Inferior parietal cortex (tissue), 1 donor: ENCODE measurements around the gene MAP7D3.
"Not testable (repeated sequence)": the region's sequence is repeated elsewhere in the genome, so short reads cannot be mapped to it uniquely, and the experiment has no call there.

ENCODE experiments used
- DNase-seq: peaks from one replicate; pipeline ENCODE4 v3.0.0-alpha.2; 2016; ENCODE audit errors: extremely low spot score

MAP7D3 gene

GRCh38 chrX:136251041-136251991 is at the start of gene MAP7D3:
Gene MAP7D3, minus strand, starts transcription at chrX:136251400. Its CDS starts 42 bp downstream, at chrX:136251358.
- DNase-seq, result no peak

GRCh38 chrX:136300721-136301120 is 49.5 kb upstream of the MAP7D3 start, which contains the start of gene ADGRG4:
Gene ADGRG4, plus strand, starts transcription at chrX:136300963. Its CDS starts 7,815 bp downstream, at chrX:136308778.
- not testable (repeated sequence) for DNase-seq

DNA sequence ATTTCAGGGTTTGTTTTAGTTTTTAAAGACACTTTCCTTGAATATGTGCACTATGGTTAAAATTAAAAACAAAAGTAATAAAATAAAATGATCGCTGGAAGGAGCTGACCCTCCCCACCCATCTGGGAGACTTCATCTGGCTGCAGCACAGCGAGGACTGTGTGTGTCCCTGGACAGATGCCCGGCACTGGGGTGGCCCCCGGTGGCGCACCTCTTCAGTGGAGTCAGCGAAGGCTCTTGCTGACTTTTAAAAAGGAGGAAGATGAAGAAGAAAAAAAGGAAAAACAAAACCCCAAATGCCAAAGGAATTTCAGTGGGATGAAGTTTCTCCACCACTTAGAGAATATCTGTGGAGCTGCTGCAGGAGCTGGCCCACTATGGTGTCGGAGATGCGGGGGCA is 44.2 kb upstream of the MAP7D3 start:
- no peak for DNase-seq

DNA sequence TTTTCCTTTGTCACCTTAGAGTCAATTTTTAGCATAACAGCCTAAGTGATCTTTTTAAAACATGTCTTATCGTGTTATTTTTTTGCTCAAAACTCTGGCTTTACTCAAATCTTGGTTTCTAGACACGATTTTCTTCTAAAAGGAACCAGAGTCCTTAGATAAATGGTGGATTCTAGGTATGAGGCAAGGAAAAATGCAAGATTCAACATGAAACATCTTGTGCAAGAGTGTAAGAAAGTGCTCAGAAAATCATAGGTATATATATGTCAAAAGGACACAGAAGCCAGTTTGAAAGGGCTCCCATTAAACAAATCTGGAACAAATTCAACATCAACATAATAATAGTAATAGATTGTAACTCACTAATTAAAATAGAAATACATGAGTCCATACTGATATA is 41.5 kb upstream of the MAP7D3 start:
- DNase-seq, result no peak

- no peak for DNase-seq
Measured at GRCh38 chrX:136291824-136292223, 40.6 kb upstream of the MAP7D3 start.

- not testable (repeated sequence) for DNase-seq
Measured at GRCh38 chrX:136286375-136286774, 35.2 kb upstream of the MAP7D3 start.

DNA sequence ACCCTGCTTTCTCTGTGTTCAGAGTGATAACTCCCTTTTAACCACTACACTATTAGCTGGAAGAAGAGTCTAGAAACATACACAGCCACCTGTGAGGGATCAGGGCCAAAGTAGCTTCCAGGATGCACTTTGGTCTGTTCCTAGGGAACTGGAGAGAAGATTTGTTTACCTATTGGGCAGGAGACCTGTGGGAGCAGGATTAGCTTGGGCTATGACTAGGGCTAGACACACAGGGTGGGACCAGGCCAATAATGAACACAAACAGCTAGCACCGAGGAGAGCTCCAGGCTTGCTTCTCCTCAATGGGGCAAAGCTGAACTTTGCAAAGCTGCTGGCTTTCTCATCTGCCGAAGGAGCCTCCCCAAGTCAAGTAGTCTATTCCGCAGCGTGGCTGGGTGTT is 24.4 kb upstream of the MAP7D3 start:
- no peak for DNase-seq

- DNase-seq, result no peak
Measured at GRCh38 chrX:136273986-136274385, 22.8 kb upstream of the MAP7D3 start.

DNA sequence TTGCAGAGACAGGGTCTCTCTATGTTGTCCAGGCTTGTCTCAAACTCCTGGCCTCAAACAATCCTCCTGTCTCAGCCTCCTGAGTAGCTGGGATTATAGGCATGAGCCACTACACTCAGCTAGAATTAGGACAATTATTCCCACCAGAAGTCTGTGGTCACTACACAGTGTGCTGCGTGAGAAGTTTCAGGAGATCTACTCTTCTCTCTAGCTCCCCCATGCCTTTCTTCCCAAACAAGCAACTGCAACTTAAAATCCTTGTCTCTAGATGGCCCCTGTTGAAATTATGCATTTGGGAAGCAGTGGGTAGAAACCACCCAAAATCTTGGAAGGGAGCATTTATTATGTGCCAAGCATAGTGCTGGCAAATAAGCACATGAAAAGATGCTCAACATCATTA is 21.1 kb upstream of the MAP7D3 start:
- DNase-seq, result no peak

- no peak for DNase-seq
Measured at GRCh38 chrX:136271300-136271699, 20.1 kb upstream of the MAP7D3 start.

GRCh38 chrX:136269921-136270320 is 18.7 kb upstream of the MAP7D3 start:
- DNase-seq, result no peak

- peak; percentile 55 for DNase-seq
Measured at GRCh38 chrX:136268051-136269048, 17.1 kb upstream of the MAP7D3 start.

DNA sequence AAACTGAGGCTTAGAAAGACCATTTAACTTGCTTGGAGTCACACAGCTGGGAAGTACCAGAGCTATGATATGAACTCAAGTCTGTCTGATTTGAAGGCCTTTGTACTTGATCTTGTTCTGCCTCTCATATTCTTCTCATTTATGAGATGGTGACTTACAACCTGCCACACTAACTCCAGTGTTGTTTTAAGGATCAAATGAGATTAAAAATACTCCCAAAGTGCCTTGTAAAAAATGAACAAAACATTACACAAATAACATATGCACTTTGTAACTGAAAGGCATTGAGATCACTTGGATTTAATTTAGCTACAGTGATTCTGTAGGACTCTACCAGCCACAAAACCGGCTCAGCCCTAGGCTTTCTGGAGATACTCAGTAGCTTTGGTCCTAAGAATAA is 15.6 kb upstream of the MAP7D3 start:
- no peak for DNase-seq

DNA sequence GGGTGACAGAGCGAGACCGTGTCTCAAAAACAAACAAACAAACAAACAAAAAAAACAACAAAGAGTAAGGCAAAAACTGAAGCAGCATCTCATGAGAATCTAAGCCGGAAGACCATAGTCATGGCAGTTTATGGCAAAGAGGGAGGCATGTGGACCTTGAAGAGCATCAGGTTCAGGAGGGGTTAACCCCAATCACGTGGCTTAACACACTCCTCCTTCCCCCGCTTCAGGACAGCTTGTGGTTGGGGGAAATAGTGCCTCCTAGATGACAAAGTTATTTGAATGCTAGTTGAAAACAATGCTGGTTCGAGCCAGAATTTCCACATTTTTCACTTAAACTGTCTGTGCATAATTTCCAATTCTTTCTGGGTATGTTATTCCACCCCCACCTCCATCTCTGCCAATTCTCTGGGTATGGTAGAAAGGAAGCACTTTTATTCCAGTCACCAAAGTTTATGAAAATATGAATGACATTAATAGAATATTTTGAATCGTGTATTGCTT is 11.7 kb upstream of the MAP7D3 start:
- DNase-seq, result no peak

GRCh38 chrX:136262243-136262642 is 11.0 kb upstream of the MAP7D3 start:
- DNase-seq, result no peak

DNA sequence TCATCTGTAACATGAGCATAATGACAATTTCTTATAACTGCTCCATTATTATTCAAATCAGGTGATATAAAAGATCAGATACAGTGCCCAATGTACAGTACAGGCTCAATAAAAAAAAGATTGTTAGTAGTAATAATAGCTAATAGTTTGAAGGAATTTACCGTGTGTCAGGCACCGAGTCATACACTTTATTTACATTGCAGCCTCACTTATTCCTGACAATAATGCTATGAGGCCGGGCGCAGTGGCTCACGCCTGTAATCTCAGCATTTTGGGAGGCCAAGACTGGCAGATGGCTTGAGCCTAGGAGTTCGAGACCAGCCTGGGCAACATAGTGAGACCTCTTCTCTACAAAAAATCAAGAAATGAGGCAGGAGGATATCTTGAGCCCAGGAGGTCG is 10.1 kb upstream of the MAP7D3 start:
- no peak for DNase-seq

GRCh38 chrX:136260776-136261175 is 9.6 kb upstream of the MAP7D3 start:
- DNase-seq, result no peak

GRCh38 chrX:136259543-136259942 is 8.3 kb upstream of the MAP7D3 start:
- peak; percentile 25 for DNase-seq

DNA sequence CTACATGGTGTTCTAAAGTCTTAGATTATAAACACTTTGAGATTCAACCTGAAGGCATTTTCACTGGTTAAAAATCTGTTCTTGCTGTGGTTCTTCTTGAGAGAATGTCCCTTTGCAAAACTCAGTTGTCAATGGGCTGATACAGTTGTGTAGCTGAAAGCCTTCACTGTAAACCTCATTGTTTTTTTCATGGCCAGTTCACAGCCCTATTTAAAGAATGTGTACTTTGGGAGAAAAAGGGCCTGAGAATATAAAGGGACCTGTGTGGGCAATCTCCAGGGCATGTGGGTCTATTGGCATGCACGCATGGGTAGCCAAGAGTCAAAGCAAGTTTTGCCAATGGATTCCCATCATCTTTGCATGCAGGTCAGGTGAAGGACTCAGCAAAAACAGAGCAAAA is 7.8 kb upstream of the MAP7D3 start:
- no peak for DNase-seq

- DNase-seq, result no peak
Measured at GRCh38 chrX:136256026-136256425, 4.8 kb upstream of the MAP7D3 start.

DNA sequence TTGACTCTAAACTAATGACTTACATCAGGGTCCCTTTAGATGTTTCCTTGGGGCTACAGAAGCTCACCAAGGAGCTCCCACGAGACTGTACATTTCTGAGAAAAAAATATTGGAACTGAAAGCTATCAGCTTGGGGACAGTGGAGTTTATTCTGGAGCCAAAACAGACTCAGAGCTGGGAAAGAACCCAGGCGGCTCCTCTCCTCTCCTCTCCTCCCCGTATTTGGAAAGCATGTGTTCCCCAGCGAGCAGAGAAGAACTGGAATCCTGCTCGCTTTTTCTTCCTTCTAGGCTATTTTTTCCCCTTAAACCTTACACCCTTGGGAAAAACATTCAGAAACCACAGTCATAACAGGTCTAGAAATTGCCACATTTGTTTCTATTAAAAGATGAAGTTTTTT is 4.3 kb upstream of the MAP7D3 start:
- no peak for DNase-seq
